HCT116 (cell line): ENCODE data around the gene RFLNA.

Experiments
- ATF3 ChIP-seq: IDR thresholded peaks from 2 replicates; pipeline ENCODE4 v1.6.1; 2012
- CTCF ChIP-seq, 3 experiments: fragments of 200-600 bp in 1 of 3; sonication (generic) in 1 of 3; IDR thresholded peaks in 2 of 3; conservative IDR thresholded peaks in 1 of 3; 2 replicates each; pipeline ENCODE4 v1.5.1; 2012 to 2017; ENCODE audit warnings: low read depth in 2 of 3, low read length in 2 of 3, antibody characterized with exemption in 1 of 3, borderline replicate concordance in 1 of 3, control low read depth in 1 of 3, mild to moderate bottlenecking in 1 of 3, mixed read lengths in 1 of 3, mixed run types in 1 of 3, moderate library complexity in 1 of 3; ENCODE audit not compliant: insufficient read depth in 1 of 3
- EGR1 ChIP-seq: IDR thresholded peaks from 2 replicates; pipeline ENCODE4 v1.6.1; 2012; ENCODE audit warnings: low read depth
- EZH2 ChIP-seq: fragments of 200-600 bp; sonication (generic); IDR thresholded peaks from 2 replicates; pipeline ENCODE4 v1.6.1; 2017; ENCODE audit warnings: antibody characterized with exemption, mixed run types
- EZH2phosphoT487 ChIP-seq: fragments of 200-600 bp; IDR thresholded peaks from 2 replicates; pipeline ENCODE4 v1.6.1; 2018; ENCODE audit warnings: antibody characterized with exemption, borderline replicate concordance
- FOSL1 ChIP-seq: IDR thresholded peaks from 2 replicates; pipeline ENCODE4 v1.6.1; 2012; ENCODE audit warnings: low read depth
- POLR2AphosphoS5 ChIP-seq: IDR thresholded peaks from 2 replicates; pipeline ENCODE4 v1.6.1; 2011; ENCODE audit warnings: mild to moderate bottlenecking, low read depth, low read length, moderate library complexity
- SIN3A ChIP-seq: IDR thresholded peaks from 2 replicates; pipeline ENCODE4 v1.6.1; 2012; ENCODE audit warnings: low read depth
- SP1 ChIP-seq: IDR thresholded peaks from 2 replicates; pipeline ENCODE4 v1.6.1; 2012; ENCODE audit warnings: low read depth

- TF ChIP-seq CTCF (IDR thresholded peaks at IDR 0.05 in 2 of 3, conservative IDR thresholded peaks at IDR 0.05 in 1 of 3; ENCODE audit: borderline replicate concordance in 1 of 3, insufficient read depth in 1 of 3, low read depth in 2 of 3, low read length in 2 of 3) (no peak), SIN3A (no peak), POLR2AphosphoS5 (no peak), EZH2 (no peak), SP1 (no peak), FOSL1 (no peak), EGR1 (no peak), EZH2phosphoT487 (no peak), ATF3 (no peak)
Measured at GRCh38 chr12:124317400-124317799, 22.5 kb downstream of the RFLNA start.
